Measurements from ENCODE around the gene PET100.

The PET100 gene

DNA sequence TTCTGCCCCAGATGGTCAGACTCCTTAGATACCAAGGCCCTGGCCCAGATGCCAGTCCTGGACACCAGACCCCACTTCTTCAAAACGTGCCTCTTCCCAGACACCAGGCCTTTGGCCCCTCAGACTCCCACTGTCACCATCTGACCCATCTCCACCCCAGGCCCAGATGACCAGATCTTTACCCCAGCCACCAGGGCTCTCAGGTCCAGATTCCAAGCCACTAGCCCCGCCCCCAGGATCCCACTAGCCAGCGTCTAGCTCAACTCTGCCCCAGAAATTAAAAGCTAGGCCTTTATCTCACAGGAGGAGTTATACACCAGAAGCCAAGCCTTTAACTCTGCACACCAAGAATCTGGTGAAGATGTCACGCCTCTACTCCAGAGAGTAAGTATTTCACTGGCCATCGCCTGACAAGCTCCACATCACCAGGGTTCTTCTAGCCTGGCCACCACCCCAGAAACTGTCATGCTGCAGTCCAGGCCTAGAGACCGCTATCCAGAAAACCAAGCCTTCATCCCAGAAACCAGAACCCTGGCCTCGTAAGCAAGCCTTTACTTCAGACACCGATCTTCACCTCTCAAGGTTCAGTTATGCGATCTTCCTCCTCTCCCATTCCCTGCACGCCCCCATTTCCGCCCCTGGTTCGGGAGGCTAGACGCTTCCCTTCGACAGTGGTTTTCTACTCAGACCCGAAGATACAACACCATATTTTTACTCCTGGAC is 843 bp upstream of the PET100 start:
- DNase-seq (ENCODE audit: low read depth, low spot score) = no peak
- Histone ChIP-seq H3K9ac (ENCODE audit: insufficient read length, low read depth) (peak overlapping the region; percentile 93), H3K4me3 (ENCODE audit: insufficient read length, low read depth) (peak overlapping the region; percentile 96), H3K4me1 (ENCODE audit: insufficient read depth, insufficient read length) (peaks cover 6% of the 10 kb centered on the region), H3K36me3 (ENCODE audit: insufficient read depth, insufficient read length, low read length) (peaks cover 65% of the 10 kb centered on the region), H3K9me3 (ENCODE audit: insufficient read depth, low read length) (no peaks in the 10 kb centered on the region), H3K27me3 (ENCODE audit: insufficient read depth, insufficient read length) (peaks cover 4% of the 10 kb centered on the region)
- TF ChIP-seq SUZ12 (IDR thresholded peaks at IDR 0.05; ENCODE audit: extremely low read depth, insufficient read depth, insufficient read length) = no peak
- TF ChIP-seq YY1 (IDR thresholded peaks at IDR 0.05; ENCODE audit: insufficient read depth, insufficient read length) = no peak

DNA sequence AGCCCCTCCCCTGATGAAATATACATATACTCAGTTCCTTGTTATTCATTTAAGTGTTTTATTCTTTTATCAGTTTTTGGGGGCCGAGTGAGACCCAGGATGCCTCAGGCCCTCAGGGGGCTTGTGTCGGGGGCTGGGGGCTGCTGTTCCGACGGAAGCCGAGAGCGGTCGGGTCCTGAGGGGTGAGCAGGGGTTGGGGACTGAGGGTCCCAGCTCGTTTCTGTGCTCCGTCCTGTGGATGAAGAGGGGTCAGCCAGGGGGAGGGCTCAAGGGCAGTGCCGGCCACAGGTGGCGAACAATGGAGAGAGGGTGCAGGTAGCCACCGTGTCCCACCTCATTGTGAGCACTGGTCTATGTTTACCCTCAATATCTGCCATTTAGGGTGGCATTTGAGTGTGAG is 2.0 kb downstream of the PET100 start:
- DNase-seq (ENCODE audit: low read depth, low spot score) = no peak
- H3K27me3 ChIP-seq (ENCODE audit: insufficient read depth, insufficient read length) = peaks cover 30% of the 10 kb centered on the region
- no peak for TF ChIP-seq SUZ12 (IDR thresholded peaks at IDR 0.05; ENCODE audit: extremely low read depth, insufficient read depth, insufficient read length)
- no peak for TF ChIP-seq ZNF274 (IDR thresholded peaks at IDR 0.05; ENCODE audit: low read depth, low read length)
- TF ChIP-seq YY1 (IDR thresholded peaks at IDR 0.05; ENCODE audit: insufficient read depth, insufficient read length) = no peak
- H3K36me3 ChIP-seq (ENCODE audit: insufficient read depth, insufficient read length, low read length) = peaks cover 39% of the 10 kb centered on the region
- H3K9me3 ChIP-seq (ENCODE audit: insufficient read depth, low read length) = no peaks in the 10 kb centered on the region
- no peak overlapping the region for H3K4me3 ChIP-seq (ENCODE audit: insufficient read length, low read depth)
- peaks cover 11% of the 10 kb centered on the region for H3K4me1 ChIP-seq (ENCODE audit: insufficient read depth, insufficient read length)
- H3K9ac ChIP-seq (ENCODE audit: insufficient read length, low read depth) = no peak overlapping the region

DNA sequence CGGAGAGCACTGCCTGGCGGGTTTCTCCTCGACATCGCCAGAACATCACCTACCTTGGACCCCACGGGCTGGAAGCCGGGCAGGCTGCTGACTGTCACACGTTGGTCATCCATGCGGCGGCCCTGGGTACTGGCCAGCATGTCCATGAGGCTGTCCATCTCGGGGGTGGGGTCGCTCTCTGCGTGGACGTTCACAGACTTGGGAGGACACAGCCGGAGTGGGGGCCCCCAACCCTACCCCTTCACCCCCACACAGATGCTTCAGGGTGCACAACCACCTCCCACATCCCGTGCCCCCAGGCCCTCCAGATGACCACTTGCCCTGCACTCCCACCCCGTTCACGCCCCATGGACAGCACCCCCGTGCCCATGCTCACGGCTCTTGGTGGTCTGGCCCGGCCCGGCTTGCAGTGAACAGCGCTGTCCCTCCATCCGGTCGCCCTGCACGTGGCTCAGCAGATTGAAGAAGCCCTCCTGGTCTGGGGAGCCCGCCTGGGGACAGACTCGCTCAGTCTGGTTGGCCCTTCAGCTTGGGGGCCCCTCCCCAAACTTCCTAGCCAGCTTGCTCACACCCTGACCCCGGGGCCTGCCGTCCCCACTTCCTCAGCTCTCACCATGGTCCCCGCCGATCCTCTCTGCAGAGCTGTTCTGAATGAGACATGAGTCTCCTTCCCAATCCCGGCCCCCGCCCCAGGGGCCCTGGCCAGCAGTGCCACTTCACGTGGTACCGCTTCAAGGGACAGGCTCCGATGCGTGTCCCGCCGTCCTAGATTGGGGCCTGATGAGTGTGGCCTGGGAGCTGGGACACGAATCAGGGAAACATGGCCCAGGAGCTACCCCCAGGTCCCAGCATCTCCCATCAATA is 3.0 kb downstream of the PET100 start:
- TF ChIP-seq SUZ12 (IDR thresholded peaks at IDR 0.05; ENCODE audit: extremely low read depth, insufficient read depth, insufficient read length) = no peak
- no peak for TF ChIP-seq ZNF274 (IDR thresholded peaks at IDR 0.05; ENCODE audit: low read depth, low read length)
- no peak for TF ChIP-seq YY1 (IDR thresholded peaks at IDR 0.05; ENCODE audit: insufficient read depth, insufficient read length)
- Histone ChIP-seq H3K36me3 (ENCODE audit: insufficient read depth, insufficient read length, low read length) (peaks cover 29% of the 10 kb centered on the region), H3K4me3 (ENCODE audit: insufficient read length, low read depth) (no peak overlapping the region), H3K27me3 (ENCODE audit: insufficient read depth, insufficient read length) (peaks cover 32% of the 10 kb centered on the region), H3K4me1 (ENCODE audit: insufficient read depth, insufficient read length) (peaks cover 13% of the 10 kb centered on the region), H3K9ac (ENCODE audit: insufficient read length, low read depth) (no peak overlapping the region), H3K9me3 (ENCODE audit: insufficient read depth, low read length) (no peaks in the 10 kb centered on the region)
- no peak for DNase-seq (ENCODE audit: low read depth, low spot score)

- H3K27me3 ChIP-seq (ENCODE audit: insufficient read depth, insufficient read length) = peaks cover 32% of the 10 kb centered on the region
- peaks cover 20% of the 10 kb centered on the region for H3K36me3 ChIP-seq (ENCODE audit: insufficient read depth, insufficient read length, low read length)
- peaks cover 9% of the 10 kb centered on the region for H3K4me1 ChIP-seq (ENCODE audit: insufficient read depth, insufficient read length)
- no peak for DNase-seq (ENCODE audit: low read depth, low spot score)
- H3K9ac ChIP-seq (ENCODE audit: insufficient read length, low read depth) = no peak within 1 kb of the TSS
- no peaks in the 10 kb centered on the region for H3K9me3 ChIP-seq (ENCODE audit: insufficient read depth, low read length)
- TF ChIP-seq YY1 (IDR thresholded peaks at IDR 0.05; ENCODE audit: insufficient read depth, insufficient read length) = no peak
- TF ChIP-seq SUZ12 (IDR thresholded peaks at IDR 0.05; ENCODE audit: extremely low read depth, insufficient read depth, insufficient read length) = no peak
- TF ChIP-seq ZNF274 (IDR thresholded peaks at IDR 0.05; ENCODE audit: low read depth, low read length) = no peak
- no peak within 1 kb of the TSS for H3K4me3 ChIP-seq (ENCODE audit: insufficient read length, low read depth)
Measured at GRCh38 chr19:7633698-7634097, 4.1 kb downstream of the PET100 start, which contains the start of gene PCP2. Gene PCP2 (minus strand): TSS chr19:7633719. CDS start chr19:7633457, 262 bp downstream.

GRCh38 chr19:7635670-7636069 is 6.1 kb downstream of the PET100 start:
- TF ChIP-seq YY1 (IDR thresholded peaks at IDR 0.05; ENCODE audit: insufficient read depth, insufficient read length) (no peak), ZNF274 (IDR thresholded peaks at IDR 0.05; ENCODE audit: low read depth, low read length) (no peak), SUZ12 (IDR thresholded peaks at IDR 0.05; ENCODE audit: extremely low read depth, insufficient read depth, insufficient read length) (no peak)
- Histone ChIP-seq H3K27me3 (ENCODE audit: insufficient read depth, insufficient read length) (peaks cover 32% of the 10 kb centered on the region), H3K4me1 (ENCODE audit: insufficient read depth, insufficient read length) (peaks cover 9% of the 10 kb centered on the region), H3K9ac (ENCODE audit: insufficient read length, low read depth) (no peak overlapping the region), H3K9me3 (ENCODE audit: insufficient read depth, low read length) (no peaks in the 10 kb centered on the region), H3K36me3 (ENCODE audit: insufficient read depth, insufficient read length, low read length) (peaks cover 29% of the 10 kb centered on the region), H3K4me3 (ENCODE audit: insufficient read length, low read depth) (no peak overlapping the region)
- no peak for DNase-seq (ENCODE audit: low read depth, low spot score)

DNA sequence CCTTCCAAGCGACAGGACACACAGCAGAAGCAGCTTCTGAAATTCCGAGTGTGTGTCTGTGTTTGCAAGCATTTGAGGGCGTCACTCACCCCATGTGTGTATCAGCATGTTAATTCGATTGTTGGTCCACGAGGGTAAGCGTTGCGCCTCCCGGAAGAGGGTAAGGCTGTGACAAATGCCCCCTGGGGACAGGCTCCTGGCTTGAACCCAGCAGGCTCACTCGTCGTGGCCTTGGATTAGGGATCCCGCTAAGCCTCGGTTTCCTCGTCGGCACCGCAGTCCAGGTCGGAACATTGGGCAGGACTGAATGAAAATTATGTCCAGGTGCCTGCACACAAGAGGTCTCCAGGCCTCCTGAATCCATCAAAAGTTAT is 6.7 kb downstream of the PET100 start:
- no peaks in the 10 kb centered on the region for H3K9me3 ChIP-seq (ENCODE audit: insufficient read depth, low read length)
- DNase-seq (ENCODE audit: low read depth, low spot score) = no peak
- H3K36me3 ChIP-seq (ENCODE audit: insufficient read depth, insufficient read length, low read length) = peaks cover 26% of the 10 kb centered on the region
- H3K4me1 ChIP-seq (ENCODE audit: insufficient read depth, insufficient read length) = peaks cover 9% of the 10 kb centered on the region
- H3K27me3 ChIP-seq (ENCODE audit: insufficient read depth, insufficient read length) = peaks cover 32% of the 10 kb centered on the region
- no peak overlapping the region for H3K4me3 ChIP-seq (ENCODE audit: insufficient read length, low read depth)
- no peak for TF ChIP-seq SUZ12 (IDR thresholded peaks at IDR 0.05; ENCODE audit: extremely low read depth, insufficient read depth, insufficient read length)
- TF ChIP-seq YY1 (IDR thresholded peaks at IDR 0.05; ENCODE audit: insufficient read depth, insufficient read length) = no peak
- no peak for TF ChIP-seq ZNF274 (IDR thresholded peaks at IDR 0.05; ENCODE audit: low read depth, low read length)
- no peak overlapping the region for H3K9ac ChIP-seq (ENCODE audit: insufficient read length, low read depth)

All from NT2/D1 (cell line).